Neural cell (in vitro differentiated cells): ENCODE data around the gene RFNG. TPM values are rescaled to one million over a fixed set of nuclear protein-coding genes. Genes with fewer than 3 reads are reported as not detected.

ENCODE experiments used
- H2AFZ ChIP-seq: fragments of 200-600, 300-800 bp; sonication (generic), shearing (Covaris generic); 2 replicates; pipeline ENCODE4 v1.6.0; 2014; ENCODE audit warnings: low read depth, mild to moderate bottlenecking, antibody characterized with exemption, low read length, moderate library complexity
- H3F3A ChIP-seq: fragments of 200-600 bp; shearing (Covaris generic); 2 replicates; pipeline ENCODE4 v1.6.1; 2016; ENCODE audit warnings: mild to moderate bottlenecking, moderate library complexity, mixed read lengths, antibody characterized with exemption, low read length; ENCODE audit not compliant: insufficient read depth, poor library complexity, severe bottlenecking
- H3K27ac ChIP-seq: fragments of 200-600, 300-800 bp; sonication (generic), shearing (Covaris generic); 2 replicates; pipeline ENCODE4 v1.5.1; 2014; ENCODE audit warnings: mild to moderate bottlenecking, low read length, moderate library complexity
- H3K27me3 ChIP-seq: fragments of 300-800, 200-600 bp; sonication (generic), shearing (Covaris generic); 2 replicates; pipeline ENCODE4 v1.6.0; 2014; ENCODE audit warnings: mild to moderate bottlenecking, low read depth, low read length, moderate library complexity; ENCODE audit not compliant: insufficient read depth
- H3K36me3 ChIP-seq: fragments of 300-800, 200-600 bp; sonication (generic), shearing (Covaris generic); 2 replicates; pipeline ENCODE4 v1.5.1; 2014; ENCODE audit warnings: mild to moderate bottlenecking, antibody characterized with exemption, low read length, moderate library complexity; ENCODE audit not compliant: insufficient read depth
- H3K4me2 ChIP-seq: fragments of 300-800, 200-600 bp; sonication (generic), shearing (Covaris generic); 2 replicates; pipeline ENCODE4 v1.6.0; 2014; ENCODE audit warnings: mild to moderate bottlenecking, low read length
- H3K4me3 ChIP-seq: fragments of 300-800, 200-600 bp; sonication (generic), shearing (Covaris generic); 2 replicates; pipeline ENCODE4 v1.5.1; 2014; ENCODE audit warnings: mild to moderate bottlenecking, low read length, moderate library complexity
- H3K79me2 ChIP-seq: fragments of 200-600 bp; shearing (Covaris generic); replicated peaks from 2 replicates; pipeline ENCODE4 v1.6.0; 2014; ENCODE audit warnings: mild to moderate bottlenecking, low read length, moderate library complexity; ENCODE audit not compliant: insufficient read depth
- H3K9ac ChIP-seq: fragments of 300-800, 200-600 bp; sonication (generic), shearing (Covaris generic); 2 replicates; pipeline ENCODE4 v1.6.1; 2016; ENCODE audit warnings: mild to moderate bottlenecking, low read length, mixed read lengths
- H3K9me2 ChIP-seq: fragments of 200-600 bp; shearing (Covaris generic); 2 replicates; pipeline ENCODE4 v1.6.1; 2016; ENCODE audit warnings: mild to moderate bottlenecking, low read length, mixed read lengths; ENCODE audit not compliant: insufficient read depth
- H3K9me3 ChIP-seq: fragments of 200-600, 300-800 bp; sonication (generic), shearing (Covaris generic); 2 replicates; pipeline ENCODE4 v1.6.1; 2016; ENCODE audit warnings: mild to moderate bottlenecking, mixed run types, low read length, moderate library complexity, mixed read lengths
- H4K20me1 ChIP-seq: fragments of 200-600 bp; shearing (Covaris generic); 2 replicates; pipeline ENCODE4 v1.6.1; 2016; ENCODE audit warnings: mild to moderate bottlenecking, mixed run types; ENCODE audit not compliant: insufficient read depth
- EP300 ChIP-seq: fragments of 450-650 bp; conservative IDR thresholded peaks from 2 replicates; pipeline ENCODE4 v1.6.1; 2014; ENCODE audit warnings: antibody characterized with exemption, mild to moderate bottlenecking, moderate library complexity; ENCODE audit not compliant: poor library complexity, severe bottlenecking
- EZH2 ChIP-seq: fragments of 200-600, 300-800 bp; shearing (Covaris generic), sonication (generic); IDR thresholded peaks from 2 replicates; pipeline ENCODE4 v1.6.1; 2014; ENCODE audit warnings: antibody characterized with exemption, low read length, borderline replicate concordance, mild to moderate bottlenecking; ENCODE audit not compliant: insufficient read depth, poor library complexity, severe bottlenecking
- MXI1 ChIP-seq: fragments of 450-650 bp; conservative IDR thresholded peaks from 2 replicates; pipeline ENCODE4 v1.6.1; 2014; ENCODE audit warnings: antibody characterized with exemption, mild to moderate bottlenecking; ENCODE audit not compliant: poor library complexity, severe bottlenecking
- POLR2AphosphoS5 ChIP-seq: IDR thresholded peaks from 2 replicates; pipeline ENCODE4 v1.6.1; 2012
- RAD21 ChIP-seq: fragments of 450-650 bp; conservative IDR thresholded peaks from 2 replicates; pipeline ENCODE4 v1.6.1; 2014; ENCODE audit warnings: antibody characterized with exemption, mild to moderate bottlenecking, moderate library complexity
- REST ChIP-seq: IDR thresholded peaks from 2 replicates; pipeline ENCODE4 v1.6.1; 2012; ENCODE audit warnings: borderline replicate concordance
- SMC3 ChIP-seq: fragments of 450-650 bp; conservative IDR thresholded peaks from 2 replicates; pipeline ENCODE4 v1.6.1; 2014; ENCODE audit warnings: antibody characterized with exemption, mild to moderate bottlenecking, moderate library complexity; ENCODE audit not compliant: poor library complexity
- TAF1 ChIP-seq: IDR thresholded peaks from 2 replicates; pipeline ENCODE4 v1.6.1; 2012; ENCODE audit warnings: low read depth
- polyA plus RNA-seq: library from polyadenylated mRNA; depleted of rRNA; stranded (reverse); fragments of >200 nt; gene quantifications from 2 replicates; pipeline ENCODE4 v1.2.3, GENCODE V29; 2014
- TF ChIP-seq, protein P1 (sequence below): fragments of 450-650 bp; IDR thresholded peaks from 2 replicates; pipeline ENCODE4 v1.5.1; 2014; ENCODE audit warnings: antibody characterized with exemption, mild to moderate bottlenecking, moderate library complexity; ENCODE audit not compliant: poor library complexity, severe bottlenecking

The RFNG gene
- polyA plus RNA-seq, 1 donor from 2014 or later = 176 TPM

DNA sequence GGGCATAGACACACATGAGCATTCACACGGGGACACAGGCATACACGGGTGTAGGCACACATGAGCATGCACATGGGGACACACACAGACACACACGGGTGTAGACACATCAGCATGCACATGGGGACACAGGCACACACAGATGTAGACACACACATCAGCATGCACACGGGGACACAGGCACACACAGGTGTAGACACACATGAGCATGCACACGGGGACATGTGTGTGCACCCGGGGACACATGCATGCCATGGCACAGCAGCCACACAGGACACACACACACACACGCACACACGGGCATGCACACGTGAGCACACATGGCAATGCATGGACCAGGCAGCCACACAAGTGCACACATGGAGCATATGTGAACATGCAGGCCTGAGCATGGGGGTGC lies 9.0 kb downstream of the RFNG start:
- Histone ChIP-seq H3K27ac (no peak overlapping the region), H3F3A (peaks cover 4% of the 10 kb centered on the region), H3K9me2 (no peaks in the 10 kb centered on the region), H3K79me2 (no peaks in the 10 kb centered on the region), H3K4me3 (no peak overlapping the region), H3K9ac (no peak overlapping the region), H3K27me3 (no peaks in the 10 kb centered on the region), H4K20me1 (no peaks in the 10 kb centered on the region), H3K36me3 (no peaks in the 10 kb centered on the region), H3K9me3 (no peaks in the 10 kb centered on the region), H2AFZ (no peak overlapping the region), H3K4me2 (no peak overlapping the region)
- TF ChIP-seq MXI1 (no peak), EZH2 (no peak), TAF1 (no peak), RAD21 (no peak), SMC3 (no peak), POLR2AphosphoS5 (no peak), EP300 (no peak), REST (no peak)
- TF ChIP-seq, protein P1, sequence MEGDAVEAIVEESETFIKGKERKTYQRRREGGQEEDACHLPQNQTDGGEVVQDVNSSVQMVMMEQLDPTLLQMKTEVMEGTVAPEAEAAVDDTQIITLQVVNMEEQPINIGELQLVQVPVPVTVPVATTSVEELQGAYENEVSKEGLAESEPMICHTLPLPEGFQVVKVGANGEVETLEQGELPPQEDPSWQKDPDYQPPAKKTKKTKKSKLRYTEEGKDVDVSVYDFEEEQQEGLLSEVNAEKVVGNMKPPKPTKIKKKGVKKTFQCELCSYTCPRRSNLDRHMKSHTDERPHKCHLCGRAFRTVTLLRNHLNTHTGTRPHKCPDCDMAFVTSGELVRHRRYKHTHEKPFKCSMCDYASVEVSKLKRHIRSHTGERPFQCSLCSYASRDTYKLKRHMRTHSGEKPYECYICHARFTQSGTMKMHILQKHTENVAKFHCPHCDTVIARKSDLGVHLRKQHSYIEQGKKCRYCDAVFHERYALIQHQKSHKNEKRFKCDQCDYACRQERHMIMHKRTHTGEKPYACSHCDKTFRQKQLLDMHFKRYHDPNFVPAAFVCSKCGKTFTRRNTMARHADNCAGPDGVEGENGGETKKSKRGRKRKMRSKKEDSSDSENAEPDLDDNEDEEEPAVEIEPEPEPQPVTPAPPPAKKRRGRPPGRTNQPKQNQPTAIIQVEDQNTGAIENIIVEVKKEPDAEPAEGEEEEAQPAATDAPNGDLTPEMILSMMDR = no peak

GRCh38 chr17:82041144-82041814 lies 10.3 kb downstream of the RFNG start:
- H2AFZ ChIP-seq = no peak overlapping the region
- no peaks in the 10 kb centered on the region for H3K27me3 ChIP-seq
- H3K9me3 ChIP-seq = no peaks in the 10 kb centered on the region
- no peak overlapping the region for H3K9ac ChIP-seq
- no peaks in the 10 kb centered on the region for H3K79me2 ChIP-seq
- H4K20me1 ChIP-seq = no peaks in the 10 kb centered on the region
- no peak overlapping the region for H3K4me2 ChIP-seq
- no peaks in the 10 kb centered on the region for H3K36me3 ChIP-seq
- H3K9me2 ChIP-seq = no peaks in the 10 kb centered on the region
- no peak for TF ChIP-seq EZH2
- TF ChIP-seq, protein P1 = no peak
- no peak for TF ChIP-seq EP300
- no peak for TF ChIP-seq MXI1
- TF ChIP-seq REST = no peak
- TF ChIP-seq POLR2AphosphoS5 = no peak
- TF ChIP-seq SMC3 = no peak
- no peak for TF ChIP-seq RAD21
- no peak for TF ChIP-seq TAF1
- H3F3A ChIP-seq = peaks cover 8% of the 10 kb centered on the region
- no peak overlapping the region for H3K27ac ChIP-seq
- no peak overlapping the region for H3K4me3 ChIP-seq
